ENCODE data around the gene RGPD3.

RGPD3 gene

DNA sequence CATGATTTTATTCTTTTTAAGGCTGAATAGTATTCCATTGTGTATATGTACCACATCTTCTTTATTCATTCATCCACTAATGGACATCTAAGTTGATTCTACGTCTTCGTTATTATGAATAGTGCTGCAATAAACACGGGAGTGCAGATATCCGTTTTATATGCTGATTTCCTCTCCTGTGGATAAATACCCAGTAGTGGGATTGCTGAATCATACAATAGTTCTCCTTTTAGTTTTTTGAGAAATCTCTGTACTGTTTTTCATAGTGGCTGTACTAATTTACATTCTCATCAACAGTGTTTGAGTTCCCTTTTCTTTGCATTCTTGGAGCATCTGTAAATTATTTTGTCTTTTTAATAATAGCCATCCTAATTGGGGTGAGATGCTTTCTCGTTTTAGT is 114.5 kb downstream of the RGPD3 start:
- no peak overlapping the region for H3K4me3 ChIP-seq (ENCODE audit: low read length)
- TF ChIP-seq, protein P1, sequence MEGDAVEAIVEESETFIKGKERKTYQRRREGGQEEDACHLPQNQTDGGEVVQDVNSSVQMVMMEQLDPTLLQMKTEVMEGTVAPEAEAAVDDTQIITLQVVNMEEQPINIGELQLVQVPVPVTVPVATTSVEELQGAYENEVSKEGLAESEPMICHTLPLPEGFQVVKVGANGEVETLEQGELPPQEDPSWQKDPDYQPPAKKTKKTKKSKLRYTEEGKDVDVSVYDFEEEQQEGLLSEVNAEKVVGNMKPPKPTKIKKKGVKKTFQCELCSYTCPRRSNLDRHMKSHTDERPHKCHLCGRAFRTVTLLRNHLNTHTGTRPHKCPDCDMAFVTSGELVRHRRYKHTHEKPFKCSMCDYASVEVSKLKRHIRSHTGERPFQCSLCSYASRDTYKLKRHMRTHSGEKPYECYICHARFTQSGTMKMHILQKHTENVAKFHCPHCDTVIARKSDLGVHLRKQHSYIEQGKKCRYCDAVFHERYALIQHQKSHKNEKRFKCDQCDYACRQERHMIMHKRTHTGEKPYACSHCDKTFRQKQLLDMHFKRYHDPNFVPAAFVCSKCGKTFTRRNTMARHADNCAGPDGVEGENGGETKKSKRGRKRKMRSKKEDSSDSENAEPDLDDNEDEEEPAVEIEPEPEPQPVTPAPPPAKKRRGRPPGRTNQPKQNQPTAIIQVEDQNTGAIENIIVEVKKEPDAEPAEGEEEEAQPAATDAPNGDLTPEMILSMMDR (conservative IDR thresholded peaks at IDR 0.05; ENCODE audit: low read depth, low read length), result no peak
- no peak for DNase-seq (ENCODE audit: low read depth)

DNA sequence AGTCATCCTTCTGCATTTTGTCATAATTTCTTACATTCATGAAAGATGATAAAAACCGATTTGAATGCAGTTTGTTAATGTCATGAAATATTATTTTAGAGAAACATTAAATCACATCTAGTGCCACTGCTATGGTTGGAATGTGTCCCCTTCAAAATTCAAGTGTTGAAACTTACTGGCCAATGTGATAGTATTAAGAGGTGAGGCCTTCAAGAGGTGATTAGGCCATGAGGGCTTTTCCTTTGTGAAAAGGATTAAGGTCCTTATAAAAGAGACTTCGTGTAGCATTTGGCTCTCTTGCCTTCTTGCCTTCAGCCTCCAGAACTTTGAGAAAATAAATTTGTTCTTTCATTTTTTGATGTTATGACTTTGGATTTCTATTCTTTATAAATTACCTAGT is 117.2 kb downstream of the RGPD3 start:
- DNase-seq (ENCODE audit: low read depth), result no peak
- TF ChIP-seq, protein P1 (conservative IDR thresholded peaks at IDR 0.05; ENCODE audit: low read depth, low read length), result no peak
- H3K4me3 ChIP-seq (ENCODE audit: low read length), result no peak overlapping the region

DNA sequence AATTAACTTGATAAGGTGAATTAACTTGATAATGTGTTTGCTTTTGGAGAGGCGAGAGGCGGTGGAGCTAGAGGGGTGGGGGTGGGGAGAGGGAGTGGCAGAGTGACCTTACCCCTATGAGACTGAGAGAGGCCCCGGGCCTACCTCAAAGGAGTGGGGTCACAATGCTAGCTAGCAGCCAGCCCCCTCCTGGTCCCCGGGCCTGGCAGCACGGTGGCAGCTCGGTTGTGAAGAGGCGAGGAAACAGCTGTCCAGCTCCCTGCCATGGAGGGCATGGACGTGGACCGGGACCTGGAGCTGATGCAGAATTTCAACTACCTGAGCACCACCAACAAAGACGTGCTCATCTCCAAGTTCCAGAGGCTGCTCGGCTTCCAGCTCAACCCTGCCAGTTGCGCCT is 123.9 kb downstream of the RGPD3 start:
- TF ChIP-seq, protein P1 (conservative IDR thresholded peaks at IDR 0.05; ENCODE audit: low read depth, low read length), result no peak
- no peak for DNase-seq (ENCODE audit: low read depth)

DNA sequence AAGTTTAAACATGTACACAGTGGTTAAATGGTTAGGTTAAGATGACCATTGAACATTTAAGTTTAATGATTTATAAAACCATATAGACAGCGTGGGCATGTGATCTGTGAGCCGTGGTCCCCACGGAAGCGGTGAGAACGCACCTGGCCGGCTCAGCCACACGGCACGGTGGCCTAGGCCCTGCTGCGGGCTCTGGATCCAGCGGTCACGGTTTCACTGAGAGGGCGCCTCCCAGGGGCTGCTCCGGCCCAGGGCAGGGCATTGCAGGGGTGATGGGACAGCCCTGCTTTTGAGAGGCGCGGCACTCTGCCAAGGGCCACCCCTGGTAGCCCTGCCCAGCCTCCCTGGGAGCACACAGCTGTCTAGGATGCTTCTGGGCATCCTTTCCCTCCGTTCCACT is 124.9 kb downstream of the RGPD3 start:
- TF ChIP-seq, protein P1 (conservative IDR thresholded peaks at IDR 0.05; ENCODE audit: low read depth, low read length), result no peak
- no peak for DNase-seq (ENCODE audit: low read depth)
- H3K4me3 ChIP-seq (ENCODE audit: low read length), result no peak overlapping the region

More for the DNA sequence above, 123.9 kb downstream of the RGPD3 start:
- H3K4me3 ChIP-seq (ENCODE audit: low read length), result no peak overlapping the region

DNA sequence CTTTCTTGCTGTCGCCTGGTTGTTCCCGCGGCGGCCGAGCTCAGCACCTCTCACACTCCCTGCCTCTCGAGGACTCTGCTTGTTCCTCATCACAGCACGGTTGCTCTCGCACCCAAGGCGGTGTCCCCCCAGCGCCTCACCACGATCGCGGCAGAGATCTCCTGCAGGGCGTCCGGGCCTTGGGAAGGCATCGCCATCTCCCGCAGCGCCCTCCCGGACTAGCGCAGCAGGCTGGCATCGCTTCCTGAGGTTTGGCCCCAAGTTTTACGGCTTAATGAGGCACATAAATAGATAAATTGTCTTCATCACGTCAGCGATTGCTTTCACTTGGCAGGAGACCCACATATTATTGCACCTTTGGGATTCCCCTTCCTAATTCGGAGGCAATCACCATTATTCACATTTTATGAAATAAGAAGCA is 125.4 kb downstream of the RGPD3 start:
- no peak for DNase-seq (ENCODE audit: low read depth)
- no peak overlapping the region for H3K4me3 ChIP-seq (ENCODE audit: low read length)
- TF ChIP-seq, protein P1 (conservative IDR thresholded peaks at IDR 0.05; ENCODE audit: low read depth, low read length), result no peak

DNA sequence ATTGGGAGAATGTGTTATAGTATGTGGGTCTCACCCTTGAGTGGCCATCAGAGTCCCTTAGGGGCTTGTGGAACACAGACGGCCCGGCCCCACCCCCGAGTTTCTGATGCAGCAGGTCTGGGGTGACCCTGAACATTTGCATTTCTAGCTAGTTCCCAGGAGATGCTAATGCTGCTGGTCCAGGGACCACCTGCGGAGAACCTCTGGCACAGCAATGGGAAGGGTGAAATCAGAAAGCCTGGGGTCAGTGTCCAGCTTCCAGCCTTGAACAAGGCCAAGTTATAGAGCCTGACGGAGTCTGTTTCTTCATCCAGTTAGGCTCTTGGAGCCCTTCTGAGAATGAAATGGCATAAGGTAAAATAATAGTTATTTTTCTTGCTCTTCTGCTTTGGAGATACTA is 126.5 kb downstream of the RGPD3 start:
- DNase-seq (ENCODE audit: low read depth), result no peak
- H3K4me3 ChIP-seq (ENCODE audit: low read length), result no peak overlapping the region
- TF ChIP-seq, protein P1 (conservative IDR thresholded peaks at IDR 0.05; ENCODE audit: low read depth, low read length), result no peak

All from retinal pigment epithelial cell (primary cell).